ENCODE results near the gene FSTL1.

FSTL1 gene

DNA sequence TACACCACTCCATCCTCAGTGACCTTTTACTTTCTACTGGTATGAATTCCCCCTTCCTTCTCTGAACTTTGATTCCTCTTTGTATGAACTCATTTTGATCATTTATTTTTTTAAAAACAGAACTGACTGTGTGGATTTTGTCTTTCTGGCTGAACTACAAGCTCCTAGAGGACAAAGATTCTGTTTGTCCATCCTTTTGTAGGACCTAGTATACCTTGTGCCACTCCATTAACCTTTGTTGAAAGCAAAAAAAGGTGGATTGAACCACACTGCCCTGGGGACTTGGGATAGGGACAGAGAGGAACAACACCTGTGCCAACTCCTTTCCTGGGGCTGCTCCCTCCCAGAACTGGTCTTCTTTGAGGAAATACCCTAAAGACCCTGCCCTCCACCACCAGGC is 23.6 kb downstream of the FSTL1 start:
- Histone ChIP-seq H3K4me3 (ENCODE audit: extremely low read depth, insufficient read depth, low read length, poor library complexity, severe bottlenecking) (no peak overlapping the region), H3K27ac (ENCODE audit: low read depth, low read length, severe bottlenecking) (no peak overlapping the region), H3K9me3 (ENCODE audit: control insufficient read depth, low read length) (no peaks in the 10 kb centered on the region), H3K4me1 (ENCODE audit: control insufficient read depth, insufficient read depth, low read length, poor library complexity, severe bottlenecking) (peaks cover 30% of the 10 kb centered on the region), H3K36me3 (ENCODE audit: control insufficient read depth, insufficient read depth, low read length) (peaks cover 88% of the 10 kb centered on the region)

DNA sequence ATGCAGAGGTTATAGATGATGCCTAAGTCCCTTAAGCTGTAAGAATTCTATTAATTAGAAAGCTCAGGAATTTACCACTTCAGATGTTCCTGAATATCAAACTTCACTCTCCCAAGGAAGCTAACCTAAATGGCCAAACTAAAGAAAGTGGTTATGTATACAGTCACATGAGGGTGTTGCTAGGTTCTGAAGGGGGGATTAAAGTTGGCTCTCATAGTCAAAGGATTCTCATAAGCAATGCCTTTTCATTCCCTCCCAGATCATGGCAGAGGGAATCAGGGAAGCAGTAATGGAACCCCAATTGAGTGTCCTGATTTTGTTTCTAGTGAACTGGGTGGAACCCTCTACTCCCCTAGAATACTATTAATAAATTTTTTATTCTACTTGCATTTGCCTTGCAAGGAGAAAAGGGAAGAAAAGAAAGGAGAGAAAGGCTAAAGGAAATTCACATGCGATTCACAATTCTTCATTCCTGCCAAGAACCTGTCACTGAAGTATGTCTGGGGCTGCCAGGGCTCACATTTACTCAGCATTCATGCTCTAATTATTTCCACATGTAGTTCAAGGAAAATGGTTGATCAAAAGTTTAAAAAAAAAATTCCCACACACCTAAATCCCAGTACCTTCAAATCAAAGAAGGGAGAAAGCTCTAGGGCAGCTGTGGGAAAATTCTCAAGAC is 25.1 kb downstream of the FSTL1 start:
- WGBS, 2 experiments (ENCODE audit: insufficient coverage in 2 of 2) = 80% methylated on average over 1 of the region's 1 CpG; no CpG with 5 or more reads in 1 of the 2 experiments

DNA sequence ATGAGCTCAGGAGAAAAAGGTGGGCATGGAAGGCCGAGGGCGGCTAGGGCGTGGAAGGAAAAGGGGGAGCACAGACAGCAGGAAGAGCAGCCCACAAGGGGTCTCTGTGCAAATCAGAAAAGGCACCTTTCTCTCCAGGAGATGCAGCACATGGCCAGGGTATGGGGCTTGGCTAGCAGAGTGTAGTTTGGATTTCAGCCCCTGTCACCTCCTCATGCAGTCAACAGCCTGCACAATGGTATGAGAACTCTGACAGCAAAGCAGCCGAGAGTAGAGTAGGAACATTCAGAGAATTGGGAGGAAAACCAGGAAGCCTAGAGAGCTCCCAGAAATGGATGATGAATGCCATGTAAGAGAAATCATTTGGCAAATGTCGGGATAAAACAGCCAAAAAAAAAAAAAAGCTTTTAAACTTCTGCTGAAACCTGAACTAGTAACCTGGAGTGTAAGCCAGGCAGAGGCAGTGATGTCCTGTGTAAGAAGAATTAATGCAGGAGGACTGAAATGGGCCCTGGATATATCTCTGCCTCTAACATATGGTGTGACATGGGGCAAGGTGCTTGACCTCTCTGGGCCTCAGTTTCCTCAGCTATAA is 25.7 kb downstream of the FSTL1 start:
- 96 to 97% methylated on average over 4 to 5 of the region's 5 CpGs for WGBS, 2 experiments (ENCODE audit: insufficient coverage in 2 of 2)
- no peak overlapping the region for H3K27ac ChIP-seq (ENCODE audit: low read depth, low read length, severe bottlenecking)

More for the DNA sequence above, 25.1 kb downstream of the FSTL1 start:
- Histone ChIP-seq H3K27ac (ENCODE audit: low read depth, low read length, severe bottlenecking) (no peak overlapping the region), H3K9me3 (ENCODE audit: control insufficient read depth, low read length) (no peaks in the 10 kb centered on the region), H3K36me3 (ENCODE audit: control insufficient read depth, insufficient read depth, low read length) (peaks cover 80% of the 10 kb centered on the region), H3K4me1 (ENCODE audit: control insufficient read depth, insufficient read depth, low read length, poor library complexity, severe bottlenecking) (peaks cover 37% of the 10 kb centered on the region), H3K4me3 (ENCODE audit: extremely low read depth, insufficient read depth, low read length, poor library complexity, severe bottlenecking) (no peak overlapping the region)

DNA sequence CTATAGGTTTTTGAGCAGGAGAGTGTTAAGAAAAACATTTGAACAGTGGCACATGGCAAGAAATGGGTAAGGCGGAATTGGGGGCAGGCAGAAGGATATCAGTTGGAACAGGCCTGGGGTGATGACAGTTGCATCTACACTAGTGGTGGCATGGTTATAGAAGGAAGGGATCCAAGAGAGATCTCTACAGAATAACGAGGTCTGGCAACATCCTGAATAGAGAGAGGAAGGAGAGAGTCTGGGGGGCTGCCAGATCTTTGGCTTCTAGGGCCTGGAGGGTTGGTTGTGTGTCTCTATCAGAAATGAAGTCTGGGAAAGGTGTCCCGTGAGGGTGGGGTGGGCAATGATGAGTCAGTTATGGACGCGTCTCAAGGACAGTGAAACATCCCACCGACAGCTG is 26.3 kb downstream of the FSTL1 start:
- Histone ChIP-seq H3K4me3 (ENCODE audit: extremely low read depth, insufficient read depth, low read length, poor library complexity, severe bottlenecking) (no peak overlapping the region), H3K9me3 (ENCODE audit: control insufficient read depth, low read length) (no peaks in the 10 kb centered on the region), H3K27ac (ENCODE audit: low read depth, low read length, severe bottlenecking) (no peak overlapping the region), H3K36me3 (ENCODE audit: control insufficient read depth, insufficient read depth, low read length) (peaks cover 81% of the 10 kb centered on the region), H3K4me1 (ENCODE audit: control insufficient read depth, insufficient read depth, low read length, poor library complexity, severe bottlenecking) (peaks cover 31% of the 10 kb centered on the region)
- 89 to 98% methylated on average over 6 of the region's 6 CpGs for WGBS, 2 experiments (ENCODE audit: insufficient coverage in 2 of 2)

More for the DNA sequence above, 25.7 kb downstream of the FSTL1 start:
- Histone ChIP-seq H3K4me3 (ENCODE audit: extremely low read depth, insufficient read depth, low read length, poor library complexity, severe bottlenecking) (no peak overlapping the region), H3K36me3 (ENCODE audit: control insufficient read depth, insufficient read depth, low read length) (peaks cover 80% of the 10 kb centered on the region), H3K4me1 (ENCODE audit: control insufficient read depth, insufficient read depth, low read length, poor library complexity, severe bottlenecking) (peaks cover 31% of the 10 kb centered on the region), H3K9me3 (ENCODE audit: control insufficient read depth, low read length) (no peaks in the 10 kb centered on the region)

DNA sequence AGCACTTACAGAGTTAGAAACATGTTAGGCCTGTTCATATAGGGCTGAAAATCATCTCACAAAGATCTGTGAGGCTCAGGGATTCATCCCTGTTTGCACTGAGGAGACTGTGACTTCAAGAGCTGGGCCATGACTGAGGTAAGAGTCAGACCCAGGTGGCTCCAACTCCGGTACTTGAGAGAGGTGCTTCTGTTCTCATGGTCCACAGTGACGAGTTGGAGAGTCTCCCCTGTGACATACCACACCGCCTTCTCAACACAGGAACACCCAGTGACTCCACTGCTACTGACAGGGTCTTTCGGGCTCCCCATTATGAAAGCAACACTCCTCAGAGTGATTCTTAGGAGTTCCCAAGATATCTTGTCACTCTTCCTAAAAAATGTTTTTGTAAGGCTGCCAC is 27.4 kb downstream of the FSTL1 start:
- no peak overlapping the region for H3K27ac ChIP-seq (ENCODE audit: low read depth, low read length, severe bottlenecking)
- peaks cover 39% of the 10 kb centered on the region for H3K4me1 ChIP-seq (ENCODE audit: control insufficient read depth, insufficient read depth, low read length, poor library complexity, severe bottlenecking)
- H3K9me3 ChIP-seq (ENCODE audit: control insufficient read depth, low read length) = no peaks in the 10 kb centered on the region
- WGBS, 2 experiments (ENCODE audit: insufficient coverage in 2 of 2) = 83 to 100% methylated on average over 1 to 4 of the region's 4 CpGs
- peaks cover 71% of the 10 kb centered on the region for H3K36me3 ChIP-seq (ENCODE audit: control insufficient read depth, insufficient read depth, low read length)
- no peak overlapping the region for H3K4me3 ChIP-seq (ENCODE audit: extremely low read depth, insufficient read depth, low read length, poor library complexity, severe bottlenecking)

DNA sequence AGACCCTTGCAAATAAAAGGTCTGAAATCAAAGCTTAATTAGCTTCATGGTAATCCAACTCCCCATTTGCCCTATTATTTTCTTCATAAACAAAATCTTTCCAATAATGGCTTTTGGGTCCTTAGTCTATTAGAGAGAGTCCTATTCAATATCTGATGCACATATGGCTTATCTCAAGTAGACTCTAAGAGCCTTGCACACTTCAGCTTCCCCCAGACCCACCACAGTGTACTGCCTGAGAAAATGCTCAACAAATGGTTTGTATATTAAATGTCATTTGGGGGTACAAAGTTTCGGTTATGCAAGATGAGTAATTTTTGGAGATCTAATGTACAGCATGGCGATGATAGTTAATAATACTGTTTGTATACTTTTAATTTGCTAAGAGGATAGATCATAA is 28.9 kb downstream of the FSTL1 start:
- H3K4me1 ChIP-seq (ENCODE audit: control insufficient read depth, insufficient read depth, low read length, poor library complexity, severe bottlenecking) = peaks cover 48% of the 10 kb centered on the region
- no peak overlapping the region for H3K4me3 ChIP-seq (ENCODE audit: extremely low read depth, insufficient read depth, low read length, poor library complexity, severe bottlenecking)
- H3K27ac ChIP-seq (ENCODE audit: low read depth, low read length, severe bottlenecking) = peak overlapping the region; percentile 93
- no peaks in the 10 kb centered on the region for H3K9me3 ChIP-seq (ENCODE audit: control insufficient read depth, low read length)
- peaks cover 58% of the 10 kb centered on the region for H3K36me3 ChIP-seq (ENCODE audit: control insufficient read depth, insufficient read depth, low read length)
- WGBS, 2 experiments (ENCODE audit: insufficient coverage in 2 of 2) = 100% methylated on average over 1 of the region's 2 CpGs; no CpG with 5 or more reads in 1 of the 2 experiments

DNA sequence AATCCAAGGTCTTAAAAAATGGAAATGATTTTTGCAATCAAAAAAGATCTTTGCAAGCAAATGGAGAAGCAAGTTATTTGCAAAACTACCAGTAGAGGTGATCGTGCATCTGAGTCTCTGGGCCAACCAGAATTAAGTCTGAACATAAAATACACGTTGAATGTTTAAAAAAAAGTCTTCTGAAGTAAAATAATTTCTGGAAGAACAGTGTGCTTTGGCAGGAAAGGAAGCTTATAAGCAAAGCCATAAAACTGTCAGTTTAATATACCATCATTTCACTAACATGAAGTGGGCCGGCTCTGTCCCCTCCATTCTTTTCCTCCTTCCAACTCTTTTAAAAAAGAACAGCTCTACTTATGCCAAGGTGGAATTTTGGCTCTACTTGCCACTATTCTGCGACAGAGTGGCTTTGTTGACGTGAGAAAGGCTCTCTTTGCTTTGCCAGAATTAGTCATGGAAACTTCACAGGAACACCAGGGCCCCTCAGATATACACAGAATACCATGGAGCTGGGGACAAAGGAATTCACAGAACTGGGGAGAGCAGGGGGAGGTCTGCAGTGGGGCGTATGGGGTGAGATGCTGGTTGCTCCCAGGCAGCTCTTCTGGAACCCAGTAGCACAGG is 29.8 kb downstream of the FSTL1 start:
- peak overlapping the region; percentile 93 for H3K27ac ChIP-seq (ENCODE audit: low read depth, low read length, severe bottlenecking)
- H3K9me3 ChIP-seq (ENCODE audit: control insufficient read depth, low read length) = no peaks in the 10 kb centered on the region
- 62 to 73% methylated on average over 4 to 5 of the region's 6 CpGs for WGBS, 2 experiments (ENCODE audit: insufficient coverage in 2 of 2)

DNA sequence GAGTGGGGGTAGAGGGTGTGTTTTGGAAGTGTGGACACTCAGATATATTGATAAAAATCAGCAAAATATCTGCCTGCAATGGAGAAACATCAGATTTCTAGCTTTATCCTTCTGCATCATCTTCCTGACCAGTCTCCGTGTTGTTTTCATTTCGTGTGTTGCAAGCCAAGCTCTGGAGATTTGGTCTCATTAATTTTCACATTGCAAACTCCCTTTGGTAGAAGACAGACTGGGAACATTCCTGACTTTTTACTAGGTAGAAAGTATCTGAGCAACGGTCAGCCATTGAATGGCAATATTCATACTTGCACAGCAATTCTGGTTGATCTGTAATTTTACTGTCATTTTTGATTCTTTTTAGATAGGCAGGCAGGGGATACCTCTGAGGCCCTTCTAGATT is 30.4 kb downstream of the FSTL1 start:
- Histone ChIP-seq H3K9me3 (ENCODE audit: control insufficient read depth, low read length) (no peaks in the 10 kb centered on the region), H3K4me3 (ENCODE audit: extremely low read depth, insufficient read depth, low read length, poor library complexity, severe bottlenecking) (no peak overlapping the region), H3K27ac (ENCODE audit: low read depth, low read length, severe bottlenecking) (peak overlapping the region; percentile 93), H3K4me1 (ENCODE audit: control insufficient read depth, insufficient read depth, low read length, poor library complexity, severe bottlenecking) (peaks cover 48% of the 10 kb centered on the region), H3K36me3 (ENCODE audit: control insufficient read depth, insufficient read depth, low read length) (peaks cover 62% of the 10 kb centered on the region)
- 100% methylated on average over 2 to 3 of the region's 3 CpGs for WGBS, 2 experiments (ENCODE audit: insufficient coverage in 2 of 2)

More for the DNA sequence above, 29.8 kb downstream of the FSTL1 start:
- Histone ChIP-seq H3K4me1 (ENCODE audit: control insufficient read depth, insufficient read depth, low read length, poor library complexity, severe bottlenecking) (peaks cover 48% of the 10 kb centered on the region), H3K4me3 (ENCODE audit: extremely low read depth, insufficient read depth, low read length, poor library complexity, severe bottlenecking) (no peak overlapping the region), H3K36me3 (ENCODE audit: control insufficient read depth, insufficient read depth, low read length) (peaks cover 62% of the 10 kb centered on the region)

DNA sequence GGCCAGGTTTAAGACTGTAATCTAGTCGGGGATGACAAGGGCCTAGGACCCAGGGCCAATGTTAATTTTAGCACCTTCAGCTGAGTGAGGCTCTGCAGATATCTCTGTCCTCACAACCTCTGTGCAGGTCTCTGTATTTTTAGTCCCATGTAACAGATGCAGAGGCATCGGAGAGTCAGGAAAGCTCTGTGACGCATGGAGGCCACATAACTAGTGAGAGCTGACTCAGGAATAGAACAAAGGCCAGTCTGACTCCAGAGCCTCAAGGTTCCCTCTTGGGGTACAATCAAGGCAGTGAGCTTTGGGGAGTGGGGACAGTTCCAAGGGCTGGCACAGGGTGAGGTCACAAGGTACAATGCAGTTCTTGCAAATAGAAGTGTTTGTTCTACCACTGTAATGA is 31.0 kb downstream of the FSTL1 start:
- WGBS, 2 experiments (ENCODE audit: insufficient coverage in 2 of 2) = 91 to 96% methylated on average over 3 of the region's 3 CpGs
- Histone ChIP-seq H3K4me1 (ENCODE audit: control insufficient read depth, insufficient read depth, low read length, poor library complexity, severe bottlenecking) (peaks cover 48% of the 10 kb centered on the region), H3K4me3 (ENCODE audit: extremely low read depth, insufficient read depth, low read length, poor library complexity, severe bottlenecking) (no peak overlapping the region), H3K36me3 (ENCODE audit: control insufficient read depth, insufficient read depth, low read length) (peaks cover 63% of the 10 kb centered on the region), H3K27ac (ENCODE audit: low read depth, low read length, severe bottlenecking) (peak overlapping the region; percentile 41), H3K9me3 (ENCODE audit: control insufficient read depth, low read length) (no peaks in the 10 kb centered on the region)

DNA sequence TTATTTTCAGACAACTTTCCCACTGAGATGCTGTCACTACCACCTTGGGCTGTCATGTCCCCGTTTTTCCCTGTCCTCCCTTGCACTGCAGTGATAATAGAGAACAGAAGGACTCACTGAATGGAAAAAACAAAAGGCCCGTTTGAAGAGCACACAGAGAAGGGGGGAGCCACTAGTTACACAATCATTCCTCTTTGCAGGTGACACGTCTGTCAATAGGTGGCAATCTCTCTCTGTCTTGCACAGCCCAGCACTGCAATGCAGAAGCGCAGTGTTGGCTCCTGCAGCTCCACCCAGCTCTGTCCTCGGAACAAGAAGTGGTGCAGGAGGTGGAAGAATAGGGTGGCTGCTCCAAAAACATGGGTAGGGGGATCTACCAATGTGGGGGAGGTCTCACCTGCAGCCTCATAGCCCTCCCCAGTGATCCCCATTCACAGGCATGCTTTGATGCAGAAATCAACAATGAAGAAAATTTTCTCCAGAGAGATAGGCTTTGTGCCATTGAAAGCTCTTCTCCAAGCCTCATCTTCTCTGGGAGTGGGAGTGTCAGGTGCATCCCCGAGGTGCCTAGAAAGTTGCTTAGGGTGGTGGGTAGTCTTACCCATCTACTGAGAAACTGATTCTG is 31.8 kb downstream of the FSTL1 start:
- 41 to 46% methylated on average over 3 to 5 of the region's 6 CpGs for WGBS, 2 experiments (ENCODE audit: insufficient coverage in 2 of 2)
- Histone ChIP-seq H3K9me3 (ENCODE audit: control insufficient read depth, low read length) (no peaks in the 10 kb centered on the region), H3K36me3 (ENCODE audit: control insufficient read depth, insufficient read depth, low read length) (peaks cover 54% of the 10 kb centered on the region), H3K27ac (ENCODE audit: low read depth, low read length, severe bottlenecking) (no peak overlapping the region), H3K4me3 (ENCODE audit: extremely low read depth, insufficient read depth, low read length, poor library complexity, severe bottlenecking) (no peak overlapping the region), H3K4me1 (ENCODE audit: control insufficient read depth, insufficient read depth, low read length, poor library complexity, severe bottlenecking) (peaks cover 46% of the 10 kb centered on the region)
